SK-N-SH (cell line): ENCODE results near the gene FAM107B. TPM values are rescaled to one million over a fixed set of nuclear protein-coding genes. Genes with fewer than 3 reads are reported as not detected.

ENCODE experiments used
- CTCF ChIA-PET: fragments of 300-600, 350-600 bp; formaldehyde crosslinking; extraction: SDS; loops from one replicate; lab custom pipeline; 2021; lab: Yijun Ruan, JAX
- POLR2A ChIA-PET: fragments of 350-600 bp; sonication (Branson Sonifier 250); formaldehyde crosslinking; extraction: SDS; loops from one replicate; lab custom pipeline; 2020; ENCODE audit warnings: antibody characterized with exemption, inconsistent platforms; lab: Yijun Ruan, JAX
- DNase-seq: peaks from one replicate; pipeline ENCODE4 v3.0.0; 2012
- H2AFZ ChIP-seq: fragments of 200-600 bp; sonication (generic); 2 replicates; pipeline ENCODE4 v1.8.1; 2016; ENCODE audit warnings: antibody characterized with exemption, mild to moderate bottlenecking, low read depth
- H3F3A ChIP-seq: fragments of 200-600 bp; sonication (generic); replicated peaks from 2 replicates; pipeline ENCODE3; 2016; ENCODE audit warnings: antibody characterized with exemption, mild to moderate bottlenecking; ENCODE audit not compliant: insufficient read depth
- H3K27ac ChIP-seq, 2 experiments: fragments of 200-500 bp in 1 of 2; fragments of 200-600 bp in 1 of 2; sonication (Bioruptor generic) in 1 of 2; sonication (generic), shearing (Covaris generic) in 1 of 2; 2 replicates each; pipeline versions ENCODE4 v1.5.1 to v1.6.1; 2014 to 2016; ENCODE audit warnings: low read depth in 2 of 2, inconsistent platforms in 1 of 2, low read length in 1 of 2, mild to moderate bottlenecking in 1 of 2, mixed read lengths in 1 of 2
- H3K27me3 ChIP-seq: fragments of 200-600 bp; sonication (generic), shearing (Covaris generic); 2 replicates; pipeline ENCODE4 v1.6.1; 2016; ENCODE audit warnings: mixed run types; ENCODE audit not compliant: insufficient read depth
- H3K36me3 ChIP-seq, 2 experiments: fragments of 200-500 bp in 1 of 2; fragments of 200-600 bp in 1 of 2; sonication (Bioruptor generic) in 1 of 2; sonication (generic) in 1 of 2; replicated peaks in 1 of 2; 2 replicates each; pipeline versions ENCODE3 to v1.5.1; 2014 to 2016; ENCODE audit warnings: low read length in 1 of 2, mild to moderate bottlenecking in 1 of 2; ENCODE audit not compliant: insufficient read depth in 2 of 2, control insufficient read depth in 1 of 2
- H3K4me1 ChIP-seq, 2 experiments: fragments of 200-500 bp in 1 of 2; fragments of 200-600 bp in 1 of 2; sonication (Bioruptor generic) in 1 of 2; sonication (generic), shearing (Covaris generic) in 1 of 2; 2 replicates each; pipeline versions ENCODE4 v1.5.1 to v1.6.1; 2014 to 2016; ENCODE audit warnings: low read depth in 1 of 2, low read length in 1 of 2, mixed run types in 1 of 2; ENCODE audit not compliant: insufficient read depth in 2 of 2, control insufficient read depth in 1 of 2
- H3K4me2 ChIP-seq: fragments of 200-600 bp; sonication (generic), shearing (Covaris generic); 2 replicates; pipeline ENCODE4 v1.6.1; 2017; ENCODE audit warnings: mixed run types
- H3K4me3 ChIP-seq, 2 experiments: fragments of 200-500 bp in 1 of 2; fragments of 200-600 bp in 1 of 2; sonication (Bioruptor generic) in 1 of 2; sonication (generic), shearing (Covaris generic) in 1 of 2; 2 replicates each; pipeline versions ENCODE4 v1.5.1 to v1.8.1; 2014 to 2016; ENCODE audit warnings: low read depth in 2 of 2, inconsistent platforms in 1 of 2, low read length in 1 of 2, mild to moderate bottlenecking in 1 of 2, mixed read lengths in 1 of 2, moderate library complexity in 1 of 2
- H3K79me2 ChIP-seq: fragments of 200-600 bp; sonication (generic); 2 replicates; pipeline ENCODE4 v1.8.1; 2017; ENCODE audit warnings: mild to moderate bottlenecking; ENCODE audit not compliant: insufficient read depth
- H3K9ac ChIP-seq: fragments of 200-600 bp; sonication (generic); 2 replicates; pipeline ENCODE4 v1.6.1; 2017; ENCODE audit warnings: mixed run types
- H3K9me2 ChIP-seq: fragments of 200-600 bp; sonication (generic); 2 replicates; pipeline ENCODE4 v1.6.1; 2017; ENCODE audit warnings: mixed run types
- H3K9me3 ChIP-seq: fragments of 200-600 bp; sonication (generic); 2 replicates; pipeline ENCODE4 v1.6.1; 2017; ENCODE audit warnings: mixed run types, mild to moderate bottlenecking, moderate library complexity
- H4K20me1 ChIP-seq: fragments of 200-600 bp; sonication (generic); 2 replicates; pipeline ENCODE4 v1.6.1; 2017; ENCODE audit warnings: mild to moderate bottlenecking, mixed run types; ENCODE audit not compliant: insufficient read depth
- CHD2 ChIP-seq: fragments of 150-350 bp; IDR thresholded peaks from 2 replicates; pipeline ENCODE4 v1.6.1; 2018; ENCODE audit warnings: low read length; ENCODE audit not compliant: partially characterized antibody
- CTCF ChIP-seq: fragments of 200-600 bp; sonication (generic); IDR thresholded peaks from 2 replicates; pipeline ENCODE4 v1.6.1; 2017; ENCODE audit warnings: antibody characterized with exemption, mild to moderate bottlenecking, moderate library complexity
- ELF1 ChIP-seq: IDR thresholded peaks from 2 replicates; pipeline ENCODE4 v1.4.0; 2012
- EP300 ChIP-seq, 2 experiments: IDR thresholded peaks; 2 replicates each; pipeline versions ENCODE4 v1.4.0 to v1.6.1; 2012; ENCODE audit warnings: borderline replicate concordance in 1 of 2, low read depth in 1 of 2, low read length in 1 of 2
- EZH2phosphoT487 ChIP-seq: fragments of 200-600 bp; sonication (generic); IDR thresholded peaks from 2 replicates; pipeline ENCODE4 v1.6.1; 2017; ENCODE audit warnings: low read depth, mixed run types, mild to moderate bottlenecking, antibody characterized with exemption, moderate library complexity, borderline replicate concordance
- FOSL2 ChIP-seq: IDR thresholded peaks from 2 replicates; pipeline ENCODE4 v1.4.0; 2012; ENCODE audit warnings: low read depth, mild to moderate bottlenecking, moderate library complexity, borderline replicate concordance
- GATA2 ChIP-seq: sonication (generic); formaldehyde crosslinking; IDR thresholded peaks from 2 replicates; pipeline ENCODE4 v1.5.0; 2020; ENCODE audit warnings: mild to moderate bottlenecking, missing genetic modification reagents
- IRF3 ChIP-seq: fragments of 150-350 bp; IDR thresholded peaks from 2 replicates; pipeline ENCODE4 v1.6.1; 2016; ENCODE audit warnings: mild to moderate bottlenecking, low read depth, low read length
- MXI1 ChIP-seq: IDR thresholded peaks from 2 replicates; pipeline ENCODE4 v1.6.1; 2012; ENCODE audit warnings: mild to moderate bottlenecking, low read depth, low read length, improper control_type of control experiment
- RCOR1 ChIP-seq: fragments of 150-350 bp; IDR thresholded peaks from 2 replicates; pipeline ENCODE4 v1.6.1; 2017; ENCODE audit warnings: antibody characterized with exemption, low read length
- RXRA ChIP-seq: IDR thresholded peaks from 2 replicates; pipeline ENCODE4 v1.4.0; 2012; ENCODE audit warnings: low read depth, mild to moderate bottlenecking, borderline replicate concordance
- TCF12 ChIP-seq: IDR thresholded peaks from 2 replicates; pipeline ENCODE4 v1.4.0; 2012
- USF2 ChIP-seq: fragments of 150-350 bp; IDR thresholded peaks from 2 replicates; pipeline ENCODE4 v1.6.1; 2017; ENCODE audit warnings: antibody characterized with exemption, low read length, low read depth, borderline replicate concordance
- YY1 ChIP-seq: IDR thresholded peaks from 2 replicates; pipeline ENCODE4 v1.4.0; 2012; ENCODE audit warnings: low read depth, mild to moderate bottlenecking
- WGBS: methylation state at CpG from one replicate; pipeline ENCODE4 v1.1.6; 2017; ENCODE audit warnings: low lambda C conversion rate; 5-methylcytosine and 5-hydroxymethylcytosine counted together
- polyA plus RNA-seq, 3 experiments: library from polyadenylated mRNA; depleted of rRNA; stranded (reverse); fragments of >200 nt; gene quantifications; 2 replicates each; pipeline ENCODE4 v1.2.3, GENCODE V29; 2012
- TF ChIP-seq, protein P1 (sequence below): IDR thresholded peaks from 2 replicates; pipeline ENCODE4 v1.6.1; 2012; ENCODE audit warnings: mild to moderate bottlenecking, low read depth, low read length, moderate library complexity

FAM107B gene
- polyA plus RNA-seq, 1 of the 3 experiments (the other 2 are of a cell fraction), result 1.0 TPM

GRCh38 chr10:14594878-14595525, 179.7 kb downstream of the FAM107B start:
- H3F3A ChIP-seq, result no peaks in the 10 kb centered on the region
- H3K27me3 ChIP-seq, result no peaks in the 10 kb centered on the region
- POLR2A ChIA-PET, result interaction anchor here (0.6 kb wide), 1 partner anchor 59 kb away, joined by 3 read pairs; no protein-coding TSS in a partner anchor
- 82% methylated on average over 8 of the region's 8 CpGs for WGBS
- peaks cover 0 to 26% of the 10 kb centered on the region in 2 experiments; a peak in 2 of 4 replicates for H3K4me1 ChIP-seq
- no peak overlapping the region for H2AFZ ChIP-seq
- H4K20me1 ChIP-seq, result no peaks in the 10 kb centered on the region
- no peak for DNase-seq
- H3K9me3 ChIP-seq, result no peaks in the 10 kb centered on the region
- H3K79me2 ChIP-seq, result no peaks in the 10 kb centered on the region
- CTCF ChIA-PET, result interaction anchor here (0.7 to 1.0 kb wide), 3 partner anchors 15 to 58 kb away, joined by 3 to 4 read pairs (median 3); no protein-coding TSS in a partner anchor
- H3K36me3 ChIP-seq, result no peaks in the 10 kb centered on the region
- no peak overlapping the region for H3K4me2 ChIP-seq
- TF ChIP-seq CTCF (no peak), GATA2 (CRISPR knock-in tag) (no peak), USF2 (no peak), RXRA (no peak), EZH2phosphoT487 (no peak), YY1 (no peak), MXI1 (no peak), TCF12 (no peak)
- no peaks in the 10 kb centered on the region for H3K9me2 ChIP-seq
- H3K4me3 ChIP-seq, result no peak overlapping the region
- H3K27ac ChIP-seq, result no peak overlapping the region
- no peak overlapping the region for H3K9ac ChIP-seq

DNA sequence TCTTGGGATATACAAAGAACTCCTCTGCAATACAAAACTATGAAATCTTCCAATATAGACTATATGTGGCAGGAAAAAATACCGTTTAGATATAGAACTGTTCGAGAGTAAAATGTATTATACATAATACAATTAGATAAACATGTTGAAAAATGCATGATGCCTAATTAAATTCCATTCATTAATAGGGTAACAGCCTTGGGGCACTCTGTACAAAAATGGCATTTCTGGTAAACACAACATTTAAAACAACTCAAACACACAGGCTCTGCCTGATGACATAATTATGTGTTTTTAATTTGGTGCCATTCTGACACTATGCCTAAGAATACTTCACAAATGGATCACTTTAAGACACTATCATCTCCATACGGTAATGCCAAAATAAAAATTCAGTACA, 180.9 kb downstream of the FAM107B start:
- POLR2A ChIA-PET, result no interaction called here
- Histone ChIP-seq H3K4me3 (no peak overlapping the region), H3K9me2 (no peaks in the 10 kb centered on the region), H3K4me2 (no peak overlapping the region), H3F3A (no peaks in the 10 kb centered on the region), H3K4me1 (peaks cover 0 to 26% of the 10 kb centered on the region in 2 experiments; a peak in 2 of 4 replicates)
- peak in 1 of 2 experiments; percentile 58; a peak in 1 of 4 replicates for TF ChIP-seq EP300 (IDR thresholded peaks at IDR 0.05; ENCODE audit: borderline replicate concordance in 1 of 2, low read depth in 1 of 2, low read length in 1 of 2)
- 0 out of 2 replicates have a peak, but pooled peaks have one; percentile 27 for TF ChIP-seq MXI1
- no peak for TF ChIP-seq FOSL2
- TF ChIP-seq RCOR1, result peak; percentile 82
- TF ChIP-seq ELF1, result no peak
- TF ChIP-seq, protein P1, sequence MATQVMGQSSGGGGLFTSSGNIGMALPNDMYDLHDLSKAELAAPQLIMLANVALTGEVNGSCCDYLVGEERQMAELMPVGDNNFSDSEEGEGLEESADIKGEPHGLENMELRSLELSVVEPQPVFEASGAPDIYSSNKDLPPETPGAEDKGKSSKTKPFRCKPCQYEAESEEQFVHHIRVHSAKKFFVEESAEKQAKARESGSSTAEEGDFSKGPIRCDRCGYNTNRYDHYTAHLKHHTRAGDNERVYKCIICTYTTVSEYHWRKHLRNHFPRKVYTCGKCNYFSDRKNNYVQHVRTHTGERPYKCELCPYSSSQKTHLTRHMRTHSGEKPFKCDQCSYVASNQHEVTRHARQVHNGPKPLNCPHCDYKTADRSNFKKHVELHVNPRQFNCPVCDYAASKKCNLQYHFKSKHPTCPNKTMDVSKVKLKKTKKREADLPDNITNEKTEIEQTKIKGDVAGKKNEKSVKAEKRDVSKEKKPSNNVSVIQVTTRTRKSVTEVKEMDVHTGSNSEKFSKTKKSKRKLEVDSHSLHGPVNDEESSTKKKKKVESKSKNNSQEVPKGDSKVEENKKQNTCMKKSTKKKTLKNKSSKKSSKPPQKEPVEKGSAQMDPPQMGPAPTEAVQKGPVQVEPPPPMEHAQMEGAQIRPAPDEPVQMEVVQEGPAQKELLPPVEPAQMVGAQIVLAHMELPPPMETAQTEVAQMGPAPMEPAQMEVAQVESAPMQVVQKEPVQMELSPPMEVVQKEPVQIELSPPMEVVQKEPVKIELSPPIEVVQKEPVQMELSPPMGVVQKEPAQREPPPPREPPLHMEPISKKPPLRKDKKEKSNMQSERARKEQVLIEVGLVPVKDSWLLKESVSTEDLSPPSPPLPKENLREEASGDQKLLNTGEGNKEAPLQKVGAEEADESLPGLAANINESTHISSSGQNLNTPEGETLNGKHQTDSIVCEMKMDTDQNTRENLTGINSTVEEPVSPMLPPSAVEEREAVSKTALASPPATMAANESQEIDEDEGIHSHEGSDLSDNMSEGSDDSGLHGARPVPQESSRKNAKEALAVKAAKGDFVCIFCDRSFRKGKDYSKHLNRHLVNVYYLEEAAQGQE, result no peak
- TF ChIP-seq GATA2 (CRISPR knock-in tag), result no peak
- peak; percentile 40 for TF ChIP-seq CHD2
- TF ChIP-seq IRF3, result no peak
- TF ChIP-seq, all 33 proteins: peak for 4
- no peaks in the 10 kb centered on the region for H4K20me1 ChIP-seq
- no peaks in the 10 kb centered on the region for H3K36me3 ChIP-seq
- no peak overlapping the region for H2AFZ ChIP-seq
- no peaks in the 10 kb centered on the region for H3K79me2 ChIP-seq
- CTCF ChIA-PET, result interaction anchor here (1.0 to 1.6 kb wide), 2 partner anchors 16 to 229 kb away, joined by 4 to 5 read pairs; no protein-coding TSS in a partner anchor
- no peak for DNase-seq
- H3K27ac ChIP-seq, result no peak overlapping the region
- no peak overlapping the region for H3K9ac ChIP-seq
- 58% methylated on average over 3 of the region's 3 CpGs for WGBS
- no peaks in the 10 kb centered on the region for H3K9me3 ChIP-seq
- no peaks in the 10 kb centered on the region for H3K27me3 ChIP-seq
